ENCODE measurements around the gene CALR3.

GRCh38 chr19:16530540-16531379 is 34.8 kb upstream of the CALR3 start:
- TF ChIP-seq EZH2 (IDR thresholded peaks at IDR 0.05; ENCODE audit: borderline replicate concordance, control insufficient read depth, low read depth, low read length) (no peak), CTCF (IDR thresholded peaks at IDR 0.05 in 2 of 3, conservative IDR thresholded peaks at IDR 0.05 in 1 of 3; ENCODE audit: control insufficient read depth in 2 of 3, extremely low read depth in 1 of 3, insufficient read depth in 1 of 3, low read depth in 3 of 3, low read length in 3 of 3) (no peak), SRF (IDR thresholded peaks at IDR 0.05; ENCODE audit: low read depth in 2 of 2, low read length in 2 of 2) (no peak), GABPA (IDR thresholded peaks at IDR 0.05; ENCODE audit: low read depth) (no peak), SMC3 (IDR thresholded peaks at IDR 0.05; ENCODE audit: borderline replicate concordance, low read length) (no peak), CEBPB (IDR thresholded peaks at IDR 0.05; ENCODE audit: borderline replicate concordance in 1 of 2, low read depth in 2 of 2, low read length in 2 of 2) (no peak), EP300 (IDR thresholded peaks at IDR 0.05; ENCODE audit: borderline replicate concordance in 1 of 2, control insufficient read depth in 1 of 2, low read depth in 2 of 2, low read length in 2 of 2) (no peak), PRDM15 (CRISPR knock-in tag; IDR thresholded peaks at IDR 0.05) (no peak), POLR2A (IDR thresholded peaks at IDR 0.05; ENCODE audit: low read depth, low read length) (no peak)
- TF ChIP-seq, protein P1, sequence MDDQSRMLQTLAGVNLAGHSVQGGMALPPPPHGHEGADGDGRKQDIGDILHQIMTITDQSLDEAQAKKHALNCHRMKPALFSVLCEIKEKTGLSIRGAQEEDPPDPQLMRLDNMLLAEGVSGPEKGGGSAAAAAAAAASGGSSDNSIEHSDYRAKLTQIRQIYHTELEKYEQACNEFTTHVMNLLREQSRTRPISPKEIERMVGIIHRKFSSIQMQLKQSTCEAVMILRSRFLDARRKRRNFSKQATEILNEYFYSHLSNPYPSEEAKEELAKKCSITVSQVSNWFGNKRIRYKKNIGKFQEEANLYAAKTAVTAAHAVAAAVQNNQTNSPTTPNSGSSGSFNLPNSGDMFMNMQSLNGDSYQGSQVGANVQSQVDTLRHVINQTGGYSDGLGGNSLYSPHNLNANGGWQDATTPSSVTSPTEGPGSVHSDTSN (IDR thresholded peaks at IDR 0.05; ENCODE audit: insufficient replicate concordance, low read depth, low read length) = no peak

Measured in GM12878 (cell line).